NOMO-1 treated with dmso at 0.1 percent for 144 hours (cell line): ENCODE results near the gene TMEM14A.
"Not testable (repeated sequence)": the region's sequence is repeated elsewhere in the genome, so short reads cannot be mapped to it uniquely, and the experiment has no call there.

ENCODE experiments used
- DNase-seq: peaks from one replicate; lab custom pipeline; 2025; ENCODE audit not compliant: unreplicated experiment; lab: John Stamatoyannopoulos, UW

Gene TMEM14A

GRCh38 chr6:52655941-52656340 is 15.0 kb upstream of the TMEM14A start:
- not testable (repeated sequence) for DNase-seq

GRCh38 chr6:52657870-52658269 is 13.0 kb upstream of the TMEM14A start:
- no peak for DNase-seq

GRCh38 chr6:52661551-52661950 is 9.4 kb upstream of the TMEM14A start:
- DNase-seq, result no peak

- no peak for DNase-seq
Observed at GRCh38 chr6:52662031-52662430, 8.9 kb upstream of the TMEM14A start.

GRCh38 chr6:52663120-52663935 is 7.6 kb upstream of the TMEM14A start:
- DNase-seq, result peak; percentile 58

- no peak for DNase-seq
Observed at GRCh38 chr6:52663936-52664185, 7.1 kb upstream of the TMEM14A start.

- DNase-seq, result peak; percentile 88
Observed at GRCh38 chr6:52664186-52664990, 6.5 kb upstream of the TMEM14A start.

GRCh38 chr6:52664991-52665686 is 5.8 kb upstream of the TMEM14A start:
- no peak for DNase-seq

- no peak for DNase-seq
Observed at GRCh38 chr6:52666071-52666470, 4.8 kb upstream of the TMEM14A start.

GRCh38 chr6:52666523-52666922 is 4.4 kb upstream of the TMEM14A start:
- DNase-seq, result no peak

- DNase-seq, result no peak
Observed at GRCh38 chr6:52667572-52667971, 3.3 kb upstream of the TMEM14A start.

- no peak for DNase-seq
Observed at GRCh38 chr6:52671676-52672075, 763 bp downstream of the TMEM14A start.

- DNase-seq, result no peak
Observed at GRCh38 chr6:52672412-52673025, 1.6 kb downstream of the TMEM14A start.

- DNase-seq, result no peak
Observed at GRCh38 chr6:52674666-52675065, 3.8 kb downstream of the TMEM14A start.

GRCh38 chr6:52675372-52675771 is 4.5 kb downstream of the TMEM14A start:
- no peak for DNase-seq

GRCh38 chr6:52676631-52677030 is 5.7 kb downstream of the TMEM14A start:
- not testable (repeated sequence) for DNase-seq

- no peak for DNase-seq
Observed at GRCh38 chr6:52681416-52681815, 10.5 kb downstream of the TMEM14A start.

- DNase-seq, result no peak
Observed at GRCh38 chr6:52686878-52687699, 16.2 kb downstream of the TMEM14A start.

- DNase-seq, result no peak
Observed at GRCh38 chr6:52689857-52690256, 18.9 kb downstream of the TMEM14A start.

GRCh38 chr6:52691718-52692117 is 20.8 kb downstream of the TMEM14A start:
- no peak for DNase-seq

GRCh38 chr6:52693773-52694172 is 22.9 kb downstream of the TMEM14A start:
- no peak for DNase-seq
